ENCODE measurements around the gene UGT1A6. TPM values are rescaled to one million over a fixed set of nuclear protein-coding genes. Genes with fewer than 3 reads are reported as not detected.

UGT1A6 gene
- total RNA-seq, 1 experiment from 2014 or later, result 0.79 TPM

DNA sequence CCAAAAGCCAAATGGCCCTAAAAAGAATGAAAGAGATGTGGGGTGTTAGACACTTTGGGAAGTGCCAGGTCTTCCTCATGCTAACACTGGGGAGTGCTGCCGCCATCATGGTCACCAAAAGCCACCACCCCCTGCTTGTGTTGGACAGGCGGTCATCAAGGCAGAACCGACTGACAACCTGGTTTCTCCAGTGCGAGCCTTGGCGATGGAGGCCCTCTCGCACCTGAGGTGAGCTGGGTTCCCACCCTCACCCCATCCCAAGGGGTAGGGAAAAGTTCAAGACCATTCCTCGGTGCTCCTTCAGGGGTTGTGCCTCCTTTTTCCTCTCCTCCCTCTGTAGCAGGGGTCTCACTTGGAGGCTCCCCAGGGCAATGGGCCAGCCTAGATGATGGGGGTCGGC lies 119.0 kb downstream of the UGT1A6 start:
- TF ChIP-seq, protein P1, sequence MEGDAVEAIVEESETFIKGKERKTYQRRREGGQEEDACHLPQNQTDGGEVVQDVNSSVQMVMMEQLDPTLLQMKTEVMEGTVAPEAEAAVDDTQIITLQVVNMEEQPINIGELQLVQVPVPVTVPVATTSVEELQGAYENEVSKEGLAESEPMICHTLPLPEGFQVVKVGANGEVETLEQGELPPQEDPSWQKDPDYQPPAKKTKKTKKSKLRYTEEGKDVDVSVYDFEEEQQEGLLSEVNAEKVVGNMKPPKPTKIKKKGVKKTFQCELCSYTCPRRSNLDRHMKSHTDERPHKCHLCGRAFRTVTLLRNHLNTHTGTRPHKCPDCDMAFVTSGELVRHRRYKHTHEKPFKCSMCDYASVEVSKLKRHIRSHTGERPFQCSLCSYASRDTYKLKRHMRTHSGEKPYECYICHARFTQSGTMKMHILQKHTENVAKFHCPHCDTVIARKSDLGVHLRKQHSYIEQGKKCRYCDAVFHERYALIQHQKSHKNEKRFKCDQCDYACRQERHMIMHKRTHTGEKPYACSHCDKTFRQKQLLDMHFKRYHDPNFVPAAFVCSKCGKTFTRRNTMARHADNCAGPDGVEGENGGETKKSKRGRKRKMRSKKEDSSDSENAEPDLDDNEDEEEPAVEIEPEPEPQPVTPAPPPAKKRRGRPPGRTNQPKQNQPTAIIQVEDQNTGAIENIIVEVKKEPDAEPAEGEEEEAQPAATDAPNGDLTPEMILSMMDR (IDR thresholded peaks at IDR 0.05; ENCODE audit: unreplicated experiment), result no peak
- Mint-ChIP-seq H3K36me3 (ENCODE audit: insufficient read depth, unreplicated experiment) (no peaks in the 10 kb centered on the region), H3K4me3 (ENCODE audit: unreplicated experiment) (no peak overlapping the region), H3K9me3 (ENCODE audit: unreplicated experiment) (no peaks in the 10 kb centered on the region), H3K27me3 (ENCODE audit: insufficient read depth, unreplicated experiment) (peaks cover 13% of the 10 kb centered on the region), H3K4me1 (ENCODE audit: insufficient read depth, unreplicated experiment) (no peaks in the 10 kb centered on the region), H3K27ac (ENCODE audit: low read depth, unreplicated experiment) (no peak overlapping the region)
- ChIA-PET CTCF (no interaction called here), POLR2A (no interaction called here)
- no peak for DNase-seq (ENCODE audit: unreplicated experiment)
- no TSS peak for BruUV-seq (replicated peaks)
- intact Hi-C loops (cut with micrococcal nuclease), result no loop called here

DNA sequence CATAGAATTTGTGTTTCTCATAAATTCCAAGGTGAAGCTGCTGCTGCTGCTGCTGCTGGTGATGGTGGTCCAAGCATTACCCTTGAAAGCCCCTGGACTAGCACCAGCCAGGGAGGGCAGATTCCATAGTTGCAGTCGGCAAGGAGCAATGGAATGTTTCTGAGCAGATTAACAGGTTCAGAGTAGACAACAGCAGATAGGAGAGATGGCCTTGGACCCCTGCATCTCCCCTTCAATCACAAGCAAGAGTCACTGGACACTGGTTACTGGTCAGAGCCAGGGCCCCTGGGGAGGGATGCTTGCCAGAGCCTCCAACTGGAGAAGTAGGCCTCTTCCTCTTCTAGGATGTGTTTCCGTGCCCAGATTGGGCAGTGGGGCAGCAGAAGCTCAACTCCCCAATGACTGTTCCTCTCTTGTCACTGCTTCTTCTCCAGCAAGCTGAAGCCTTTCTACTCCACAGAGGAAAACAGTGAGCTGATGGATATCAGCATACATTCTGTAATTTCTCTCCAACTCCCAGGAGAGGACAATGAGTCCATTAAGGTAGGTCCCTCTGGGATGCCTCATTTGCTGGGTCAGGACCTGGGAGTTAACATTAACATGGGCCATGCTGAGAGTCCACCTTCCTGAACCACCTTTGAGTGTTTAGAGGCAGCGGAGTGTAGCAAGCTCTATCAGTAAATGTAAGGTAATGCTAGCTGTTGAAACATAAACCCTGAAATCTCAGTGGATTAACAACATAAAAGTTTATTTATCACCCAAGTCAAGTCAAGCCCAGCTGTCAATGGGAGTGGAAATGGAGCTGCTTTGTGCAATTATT lies 120.8 kb downstream of the UGT1A6 start:
- H3K36me3 Mint-ChIP-seq (ENCODE audit: insufficient read depth, unreplicated experiment), result no peaks in the 10 kb centered on the region
- intact Hi-C loops (cut with micrococcal nuclease), result no loop called here
- no peaks in the 10 kb centered on the region for H3K4me1 Mint-ChIP-seq (ENCODE audit: insufficient read depth, unreplicated experiment)
- peaks cover 13% of the 10 kb centered on the region for H3K27me3 Mint-ChIP-seq (ENCODE audit: insufficient read depth, unreplicated experiment)
- no peak for DNase-seq (ENCODE audit: unreplicated experiment)
- H3K27ac Mint-ChIP-seq (ENCODE audit: low read depth, unreplicated experiment), result no peak overlapping the region
- POLR2A ChIA-PET, result no interaction called here
- H3K9me3 Mint-ChIP-seq (ENCODE audit: unreplicated experiment), result no peaks in the 10 kb centered on the region
- TF ChIP-seq, protein P1 (IDR thresholded peaks at IDR 0.05; ENCODE audit: unreplicated experiment), result no peak
- H3K4me3 Mint-ChIP-seq (ENCODE audit: unreplicated experiment), result no peak overlapping the region
- CTCF ChIA-PET, result no interaction called here
- no TSS peak for BruUV-seq (replicated peaks)

DNA sequence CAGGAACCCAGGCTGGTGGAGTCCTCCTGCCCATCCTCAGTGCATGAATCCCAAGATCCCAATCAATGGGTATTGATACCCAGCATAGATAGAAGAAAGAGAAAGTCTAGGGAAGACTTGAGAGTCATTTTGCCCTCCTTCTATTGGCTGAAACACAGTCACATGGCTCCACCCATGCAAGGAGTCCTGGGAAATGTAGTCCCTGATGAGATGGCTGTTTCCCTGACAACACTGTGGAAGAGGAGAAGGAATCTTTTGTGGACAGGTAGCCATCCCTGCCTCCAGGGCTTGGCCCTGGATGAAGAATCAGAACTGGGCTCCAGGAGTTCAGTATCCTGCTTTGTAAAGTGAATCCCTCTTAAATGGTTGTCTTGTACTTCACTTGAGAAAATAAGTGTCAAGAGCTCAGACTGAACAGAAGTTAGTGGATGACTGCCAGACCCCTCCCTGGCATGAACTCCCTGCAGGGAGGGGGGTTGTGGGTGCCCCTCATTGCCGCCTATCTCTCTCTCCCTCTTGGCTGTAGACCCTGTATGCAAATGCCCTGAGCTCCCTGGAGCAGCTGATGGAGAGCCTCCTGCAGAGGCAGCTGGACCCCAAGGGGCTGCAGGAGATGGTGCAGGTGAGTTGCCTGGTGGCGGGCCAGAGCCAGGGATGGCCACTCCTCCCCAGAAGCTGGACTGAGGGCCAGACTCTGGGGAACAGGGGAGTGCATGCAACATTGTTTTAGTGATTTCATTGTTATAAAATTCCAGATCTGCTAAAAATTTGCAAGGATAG lies 121.6 kb downstream of the UGT1A6 start:
- BruUV-seq (replicated peaks), result no TSS peak
- Mint-ChIP-seq H3K27me3 (ENCODE audit: insufficient read depth, unreplicated experiment) (peaks cover 12% of the 10 kb centered on the region), H3K4me3 (ENCODE audit: unreplicated experiment) (no peak overlapping the region), H3K4me1 (ENCODE audit: insufficient read depth, unreplicated experiment) (no peaks in the 10 kb centered on the region), H3K36me3 (ENCODE audit: insufficient read depth, unreplicated experiment) (no peaks in the 10 kb centered on the region), H3K27ac (ENCODE audit: low read depth, unreplicated experiment) (no peak overlapping the region), H3K9me3 (ENCODE audit: unreplicated experiment) (no peaks in the 10 kb centered on the region)
- DNase-seq (ENCODE audit: unreplicated experiment), result peak; percentile 16
- TF ChIP-seq, protein P1 (IDR thresholded peaks at IDR 0.05; ENCODE audit: unreplicated experiment), result no peak
- POLR2A ChIA-PET, result no interaction called here
- CTCF ChIA-PET, result interaction anchor here (0.7 kb wide), 1 partner anchor 103 kb away, joined by 3 read pairs; no protein-coding TSS in a partner anchor
- intact Hi-C loops (cut with micrococcal nuclease), result no loop called here

DNA sequence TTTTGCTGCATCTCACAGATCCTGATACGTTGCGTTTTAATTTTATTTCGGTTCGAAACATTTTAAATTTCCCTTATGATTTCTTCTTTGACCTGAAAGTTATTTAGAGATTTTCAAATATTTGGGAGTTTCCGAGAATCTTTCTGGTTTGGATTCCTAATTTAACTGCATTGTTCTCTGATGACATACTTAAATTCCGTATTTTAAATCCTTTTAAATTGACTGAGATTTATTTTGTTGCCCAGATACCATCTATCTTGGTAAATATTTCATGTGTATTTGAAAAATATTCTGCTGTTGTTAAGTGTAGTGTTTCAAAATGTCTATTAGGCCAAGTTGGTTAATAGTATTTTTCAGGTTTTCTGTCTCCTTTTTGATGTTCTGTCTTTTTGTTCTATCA lies 123.2 kb downstream of the UGT1A6 start:
- POLR2A ChIA-PET, result no interaction called here
- H3K4me1 Mint-ChIP-seq (ENCODE audit: insufficient read depth, unreplicated experiment), result no peaks in the 10 kb centered on the region
- H3K27me3 Mint-ChIP-seq (ENCODE audit: insufficient read depth, unreplicated experiment), result no peaks in the 10 kb centered on the region
- H3K27ac Mint-ChIP-seq (ENCODE audit: low read depth, unreplicated experiment), result no peak overlapping the region
- no TSS peak for BruUV-seq (replicated peaks)
- CTCF ChIA-PET, result no interaction called here
- intact Hi-C loops (cut with micrococcal nuclease), result no loop called here
- no peaks in the 10 kb centered on the region for H3K9me3 Mint-ChIP-seq (ENCODE audit: unreplicated experiment)
- no peaks in the 10 kb centered on the region for H3K36me3 Mint-ChIP-seq (ENCODE audit: insufficient read depth, unreplicated experiment)
- DNase-seq (ENCODE audit: unreplicated experiment), result no peak
- TF ChIP-seq, protein P1 (IDR thresholded peaks at IDR 0.05; ENCODE audit: unreplicated experiment), result no peak
- H3K4me3 Mint-ChIP-seq (ENCODE audit: unreplicated experiment), result no peak overlapping the region
